ENCODE results near the gene MLH1.

MLH1 gene

GRCh38 chr3:37099469-37099868 is 106.2 kb downstream of the MLH1 start:
- DNase-seq (ENCODE audit: low spot score): no peak
- in situ Hi-C loops (cut with MboI; ENCODE audit: low pct_unique_long_range_greater_than_20kb, low sequenced_read_pairs, unreplicated experiment): no loop called here
- TF ChIP-seq CTCF (IDR thresholded peaks at IDR 0.05; ENCODE audit: extremely low read depth, insufficient read depth, missing control alignments): no peak

- in situ Hi-C loops (cut with MboI; ENCODE audit: low pct_unique_long_range_greater_than_20kb, low sequenced_read_pairs, unreplicated experiment): no loop called here
- no peak for DNase-seq (ENCODE audit: low spot score)
- TF ChIP-seq CTCF (IDR thresholded peaks at IDR 0.05; ENCODE audit: extremely low read depth, insufficient read depth, missing control alignments): no peak
These were observed 107.1 kb downstream of the MLH1 start for GRCh38 chr3:37100411-37100810.
